GM12864 (cell line): ENCODE measurements around the gene SAMHD1.

Experiments used
- DNase-seq: peaks from one replicate; pipeline ENCODE4 v3.0.0-alpha.2; 2011; ENCODE audit warnings: low read depth
- H3K4me3 ChIP-seq: 2 replicates; pipeline ENCODE4 v1.5.1; 2011; ENCODE audit warnings: mild to moderate bottlenecking, low read depth, low read length, control low read depth
- TF ChIP-seq, protein P1 (sequence below): IDR thresholded peaks from 2 replicates; pipeline ENCODE4 v1.5.1; 2011; ENCODE audit warnings: low read depth, mild to moderate bottlenecking, moderate library complexity, low read length, control low read depth, inconsistent platforms; ENCODE audit errors: missing control alignments

SAMHD1 gene

DNA sequence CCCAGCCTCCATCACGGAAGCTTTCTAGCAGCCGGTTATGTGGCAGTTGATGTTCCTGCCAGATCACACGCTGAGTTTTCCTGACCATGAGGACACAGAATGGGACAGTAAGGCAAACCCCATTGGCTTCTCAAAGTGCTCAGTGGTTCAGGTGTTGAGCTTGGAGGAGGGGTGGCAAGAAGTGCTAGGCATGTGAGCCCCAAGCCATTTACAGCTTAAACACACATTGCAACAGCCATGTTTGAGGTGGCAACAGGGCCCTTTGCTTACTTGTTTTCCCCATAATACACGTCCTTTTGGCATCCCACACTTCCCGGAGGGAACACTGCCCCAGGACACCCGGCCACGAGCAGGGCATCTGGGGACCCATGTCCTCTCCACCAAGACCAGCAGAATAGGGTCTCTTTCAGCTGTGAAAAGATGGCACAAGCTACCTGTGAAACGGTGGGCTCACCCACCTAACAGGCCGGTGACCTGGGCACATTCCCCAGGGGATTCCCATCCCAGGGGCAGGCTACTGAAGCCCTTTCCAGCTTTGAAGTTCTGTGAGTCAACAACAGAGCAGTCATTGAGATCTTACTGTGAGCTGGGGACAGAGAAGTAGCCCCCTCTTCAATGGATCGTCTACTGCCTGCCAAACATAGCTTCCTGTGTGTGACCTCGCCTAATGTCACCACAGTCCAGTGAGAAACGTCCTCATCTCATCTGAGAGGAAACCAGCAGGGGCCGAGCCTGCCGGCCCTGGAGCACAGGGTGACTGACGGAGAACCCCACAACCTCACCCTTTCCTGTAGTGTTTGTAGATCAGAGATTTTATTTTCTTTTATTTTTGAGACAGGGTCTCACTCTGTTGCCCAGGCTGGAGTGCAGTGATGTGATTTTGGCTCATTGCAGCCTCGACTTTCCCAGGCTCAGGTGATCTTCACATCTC lies 79.6 kb downstream of the SAMHD1 start:
- TF ChIP-seq, protein P1, sequence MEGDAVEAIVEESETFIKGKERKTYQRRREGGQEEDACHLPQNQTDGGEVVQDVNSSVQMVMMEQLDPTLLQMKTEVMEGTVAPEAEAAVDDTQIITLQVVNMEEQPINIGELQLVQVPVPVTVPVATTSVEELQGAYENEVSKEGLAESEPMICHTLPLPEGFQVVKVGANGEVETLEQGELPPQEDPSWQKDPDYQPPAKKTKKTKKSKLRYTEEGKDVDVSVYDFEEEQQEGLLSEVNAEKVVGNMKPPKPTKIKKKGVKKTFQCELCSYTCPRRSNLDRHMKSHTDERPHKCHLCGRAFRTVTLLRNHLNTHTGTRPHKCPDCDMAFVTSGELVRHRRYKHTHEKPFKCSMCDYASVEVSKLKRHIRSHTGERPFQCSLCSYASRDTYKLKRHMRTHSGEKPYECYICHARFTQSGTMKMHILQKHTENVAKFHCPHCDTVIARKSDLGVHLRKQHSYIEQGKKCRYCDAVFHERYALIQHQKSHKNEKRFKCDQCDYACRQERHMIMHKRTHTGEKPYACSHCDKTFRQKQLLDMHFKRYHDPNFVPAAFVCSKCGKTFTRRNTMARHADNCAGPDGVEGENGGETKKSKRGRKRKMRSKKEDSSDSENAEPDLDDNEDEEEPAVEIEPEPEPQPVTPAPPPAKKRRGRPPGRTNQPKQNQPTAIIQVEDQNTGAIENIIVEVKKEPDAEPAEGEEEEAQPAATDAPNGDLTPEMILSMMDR = no peak
- no peak for DNase-seq
- H3K4me3 ChIP-seq = no peak overlapping the region

DNA sequence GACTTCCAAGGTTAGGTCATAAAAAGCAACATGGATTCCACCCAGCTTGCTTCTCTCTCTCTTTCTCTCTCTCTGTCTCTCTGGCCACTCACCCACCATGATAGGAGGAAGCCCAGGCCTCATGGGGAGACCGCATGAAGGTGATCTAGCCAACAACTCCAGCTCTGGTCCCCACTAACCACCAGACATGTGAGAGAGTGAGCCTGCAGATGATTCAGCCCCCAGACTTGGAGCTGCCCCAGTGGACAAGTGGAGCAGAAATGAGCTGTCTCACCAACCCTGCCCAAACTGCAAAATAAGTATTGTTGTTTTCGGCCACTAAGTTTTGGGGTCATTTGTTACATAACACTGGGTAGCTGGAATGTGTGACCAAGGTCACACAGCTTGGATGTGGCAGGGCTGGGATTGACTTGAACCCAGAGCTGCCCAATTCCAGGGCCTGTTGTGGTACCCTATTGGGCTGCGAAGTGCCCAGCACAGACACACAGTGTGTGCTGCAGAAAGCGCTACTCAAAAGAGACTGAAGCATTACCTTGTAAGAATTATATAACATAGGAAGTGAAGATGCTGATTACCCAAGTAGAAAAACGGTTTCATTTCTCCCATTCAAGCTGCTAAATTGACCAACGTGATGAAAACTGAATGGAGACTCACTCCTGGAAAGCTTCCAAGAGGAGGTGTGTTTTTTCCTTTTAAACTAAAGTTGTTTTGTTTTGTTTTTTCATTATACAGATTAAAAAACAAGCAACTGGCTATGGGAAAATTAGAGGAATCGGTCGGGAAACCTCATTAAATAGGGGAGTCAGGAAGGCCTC lies 84.6 kb downstream of the SAMHD1 start:
- H3K4me3 ChIP-seq = no peak overlapping the region
- TF ChIP-seq, protein P1 = no peak
- no peak for DNase-seq

DNA sequence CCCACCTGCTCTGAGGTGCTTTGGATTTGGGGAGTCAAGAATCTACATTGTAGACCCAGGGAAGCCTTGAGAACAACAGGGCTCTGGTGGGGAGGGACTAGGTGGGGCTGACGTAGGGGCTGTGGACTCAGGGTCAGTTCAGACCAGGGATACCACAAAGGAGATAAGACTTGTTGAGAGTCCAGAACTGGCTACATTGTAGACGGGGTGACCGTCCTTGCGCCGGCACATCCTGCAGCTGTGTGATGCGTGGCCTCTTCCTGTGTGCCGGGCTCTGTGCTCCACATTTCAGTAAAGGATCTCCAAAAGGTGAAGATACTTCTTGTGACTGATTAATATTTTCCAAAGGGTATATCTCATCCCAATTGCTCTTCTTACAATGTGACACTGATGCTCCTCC lies 85.3 kb downstream of the SAMHD1 start:
- H3K4me3 ChIP-seq = no peak overlapping the region
- TF ChIP-seq, protein P1 = no peak
- DNase-seq = no peak

DNA sequence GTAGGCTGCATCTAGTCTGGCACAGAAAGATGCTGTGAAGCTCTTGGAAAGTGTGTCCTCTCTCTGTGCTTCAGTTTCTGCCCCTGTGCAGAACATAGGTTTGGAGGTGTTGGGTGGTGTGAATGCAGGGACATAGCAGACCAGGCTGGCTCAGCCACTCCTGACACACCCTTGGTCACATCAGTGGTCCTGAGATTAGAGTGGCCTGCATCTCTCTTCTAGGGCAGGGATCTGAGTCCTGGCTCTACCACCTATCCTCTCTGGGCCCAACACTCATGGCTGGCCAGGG lies 85.7 kb downstream of the SAMHD1 start:
- H3K4me3 ChIP-seq = no peak overlapping the region
- TF ChIP-seq, protein P1 = no peak
- DNase-seq = no peak

DNA sequence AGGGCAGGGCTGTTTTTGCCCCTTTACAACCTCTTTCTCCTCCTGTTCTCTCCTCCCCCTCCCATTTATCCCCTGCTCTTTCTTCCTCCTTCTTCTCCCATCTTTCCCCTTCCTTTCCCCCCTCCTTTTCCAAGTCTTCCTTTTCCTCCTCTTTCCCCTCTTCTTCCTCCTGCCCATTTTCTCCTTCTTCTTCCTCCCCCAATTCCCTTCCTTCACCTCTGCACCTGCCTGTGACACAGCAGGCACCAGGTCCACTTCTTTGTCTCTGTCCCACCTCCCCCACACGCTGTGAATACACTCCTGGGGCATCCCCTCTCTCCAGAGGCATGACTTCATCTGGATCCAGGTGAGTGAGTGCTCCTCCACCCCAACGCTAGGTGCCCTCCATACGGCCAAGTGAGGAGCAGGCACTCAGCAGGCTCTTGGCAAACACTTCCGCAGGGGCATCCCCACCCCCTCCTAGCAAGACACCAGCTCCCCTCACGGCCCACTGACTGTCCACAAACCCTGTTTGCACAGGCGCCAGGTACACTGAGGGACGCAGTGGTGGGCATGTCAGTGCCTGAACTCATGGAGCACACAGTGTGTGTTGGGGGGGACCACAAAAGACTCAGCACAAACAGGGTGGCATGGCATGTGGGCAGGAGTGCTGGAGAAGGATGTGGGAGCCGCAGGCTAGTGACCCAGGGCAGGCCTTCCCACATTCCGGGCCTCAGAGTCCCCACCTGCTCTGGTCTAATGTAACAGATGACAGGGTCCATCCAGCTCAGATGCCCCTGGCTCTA lies 86.2 kb downstream of the SAMHD1 start:
- no peak overlapping the region for H3K4me3 ChIP-seq
- no peak for DNase-seq
- TF ChIP-seq, protein P1 = no peak

DNA sequence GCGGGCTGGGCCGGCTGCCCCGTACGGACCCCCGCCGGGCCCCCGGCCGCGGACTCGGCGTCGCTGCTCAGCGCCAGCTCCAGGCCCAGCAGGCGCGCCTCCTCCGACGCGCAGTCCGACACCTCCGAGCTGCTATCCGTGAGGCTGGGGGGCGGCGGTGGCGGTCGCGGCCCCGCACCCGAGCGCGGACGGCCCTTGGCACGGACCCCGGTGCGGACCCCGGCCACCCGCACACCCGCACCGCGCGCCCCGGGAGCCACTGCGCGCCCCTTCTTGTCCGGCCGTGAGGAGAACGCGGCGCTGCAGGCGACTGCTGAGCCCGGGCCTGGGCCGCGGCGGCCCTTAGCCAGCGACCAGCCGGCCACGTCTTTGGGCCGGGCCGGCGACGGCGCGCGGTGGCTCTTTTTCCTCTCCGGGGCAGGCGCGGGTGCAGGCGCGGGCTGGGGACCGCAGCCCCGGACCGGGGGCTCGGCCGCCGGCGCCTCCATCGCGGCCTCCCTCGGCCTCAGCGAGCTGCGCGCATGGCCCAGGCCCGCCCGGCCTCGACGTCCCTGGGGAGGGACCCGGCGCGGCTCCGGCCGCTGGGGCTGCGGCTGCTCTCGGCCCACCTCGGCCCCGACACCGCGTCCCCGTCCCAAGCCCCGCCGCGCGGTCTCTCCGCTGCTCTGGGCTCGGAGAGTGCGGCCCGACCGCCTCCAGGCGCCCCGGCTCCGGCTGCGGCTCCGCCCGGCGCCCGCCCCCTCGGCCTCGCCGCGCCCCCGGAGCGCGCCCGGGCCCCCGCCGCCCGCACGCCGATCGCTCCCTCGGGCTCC lies 88.4 kb downstream of the SAMHD1 start:
- TF ChIP-seq, protein P1 = no peak
- peak overlapping the region; percentile 68 for H3K4me3 ChIP-seq
- no peak for DNase-seq
